Astrocyte (in vitro differentiated cells and primary cell): Measurements from ENCODE around the gene KRT13. TPM values are rescaled to one million over a fixed set of nuclear protein-coding genes. Genes with fewer than 3 reads are reported as not detected.

Experiments used
- DNase-seq: peaks from one replicate; pipeline ENCODE4 v3.0.0-alpha.2; 2010; ENCODE audit warnings: low read depth
- FAIRE-seq: peaks from 2 replicates; lab custom pipeline; 2011; peaks lifted over from hg19 to GRCh38; lab: Jason Lieb, UNC
- H2AFZ ChIP-seq: 2 replicates; pipeline ENCODE4 v1.6.0; 2012; ENCODE audit warnings: low read depth, low read length, inconsistent platforms
- H3K27ac ChIP-seq: 2 replicates; pipeline ENCODE4 v1.5.1; 2011; ENCODE audit warnings: low read depth, low read length, inconsistent platforms
- H3K27me3 ChIP-seq: 2 replicates; pipeline ENCODE4 v1.6.0; 2011; ENCODE audit warnings: low read length, inconsistent platforms; ENCODE audit not compliant: insufficient read depth
- H3K36me3 ChIP-seq: 2 replicates; pipeline ENCODE4 v1.5.1; 2011; ENCODE audit warnings: low read length, inconsistent platforms; ENCODE audit not compliant: insufficient read depth
- H3K4me1 ChIP-seq: 2 replicates; pipeline ENCODE4 v1.5.1; 2011; ENCODE audit warnings: low read length, inconsistent platforms; ENCODE audit not compliant: insufficient read depth
- H3K4me2 ChIP-seq: 2 replicates; pipeline ENCODE4 v1.6.0; 2012; ENCODE audit warnings: low read length, inconsistent platforms
- H3K4me3 ChIP-seq: 2 replicates; pipeline ENCODE4 v1.5.1; 2011; ENCODE audit warnings: low read depth, mild to moderate bottlenecking, low read length, inconsistent platforms; ENCODE audit not compliant: insufficient read depth
- H3K79me2 ChIP-seq: 2 replicates; pipeline ENCODE4 v1.6.0; 2012; ENCODE audit warnings: mild to moderate bottlenecking, low read length, inconsistent platforms; ENCODE audit not compliant: insufficient read depth
- H3K9ac ChIP-seq: 2 replicates; pipeline ENCODE4 v1.6.0; 2012; ENCODE audit warnings: mild to moderate bottlenecking, low read length, inconsistent platforms
- H3K9me3 ChIP-seq: 2 replicates; pipeline ENCODE4 v1.5.1; 2012; ENCODE audit warnings: low read depth, mild to moderate bottlenecking, low read length, inconsistent platforms; ENCODE audit not compliant: insufficient read depth
- H4K20me1 ChIP-seq: 2 replicates; pipeline ENCODE4 v1.6.0; 2012; ENCODE audit warnings: low read length, inconsistent platforms; ENCODE audit not compliant: insufficient read depth
- H3K27ac Mint-ChIP-seq: one replicate; pipeline ENCODE4 v1.8.0; 2021; ENCODE audit warnings: mild to moderate bottlenecking, mixed read lengths; ENCODE audit not compliant: unreplicated experiment
- H3K27me3 Mint-ChIP-seq: one replicate; pipeline ENCODE4 v1.8.0; 2021; ENCODE audit warnings: low read depth, mixed read lengths; ENCODE audit not compliant: unreplicated experiment
- H3K36me3 Mint-ChIP-seq: one replicate; pipeline ENCODE4 v1.8.0; 2021; ENCODE audit warnings: low read depth, mixed read lengths; ENCODE audit not compliant: unreplicated experiment
- H3K4me1 Mint-ChIP-seq: one replicate; pipeline ENCODE4 v1.8.0; 2021; ENCODE audit warnings: low read depth, mixed read lengths; ENCODE audit not compliant: unreplicated experiment
- H3K4me3 Mint-ChIP-seq: one replicate; pipeline ENCODE4 v1.8.0; 2021; ENCODE audit warnings: mild to moderate bottlenecking, moderate library complexity, mixed read lengths; ENCODE audit not compliant: unreplicated experiment
- H3K9me3 Mint-ChIP-seq: one replicate; pipeline ENCODE4 v1.8.0; 2021; ENCODE audit warnings: mild to moderate bottlenecking, mixed read lengths; ENCODE audit not compliant: unreplicated experiment
- CTCF ChIP-seq: IDR thresholded peaks from 2 replicates; pipeline ENCODE4 v1.5.1; 2011; ENCODE audit warnings: low read depth, mild to moderate bottlenecking, inconsistent platforms, low read length, moderate library complexity; ENCODE audit not compliant: insufficient read depth
- EZH2 ChIP-seq: IDR thresholded peaks from 2 replicates; pipeline ENCODE4 v1.6.1; 2012; ENCODE audit warnings: mild to moderate bottlenecking, low read length, inconsistent platforms; ENCODE audit not compliant: insufficient read depth
- total RNA-seq: library from RNA; stranded (reverse); gene quantifications from 2 replicates; pipeline ENCODE4 v1.2.1, GENCODE V29; 2021

KRT13 gene
- total RNA-seq, 1 donor from 2014 or later: not detected

- FAIRE-seq: no peak
- peaks cover 35% of the 10 kb centered on the region for H3K27me3 Mint-ChIP-seq
- no peak for DNase-seq
Measured at GRCh38 chr17:41462705-41463104, 42.7 kb downstream of the KRT13 start.

GRCh38 chr17:41457676-41458075, 47.7 kb downstream of the KRT13 start:
- Mint-ChIP-seq H3K27ac (no peak overlapping the region), H3K4me1 (no peaks in the 10 kb centered on the region), H3K9me3 (peaks cover 11% of the 10 kb centered on the region), H3K27me3 (peaks cover 58% of the 10 kb centered on the region), H3K4me3 (no peak overlapping the region), H3K36me3 (peaks cover 3% of the 10 kb centered on the region)
- DNase-seq (no peak), FAIRE-seq (no peak)
- Histone ChIP-seq H3K9me3 (no peaks in the 10 kb centered on the region), H3K4me1 (no peaks in the 10 kb centered on the region), H2AFZ (no peak overlapping the region), H3K27me3 (peaks cover 2% of the 10 kb centered on the region), H3K4me2 (no peak overlapping the region), H3K9ac (no peak overlapping the region), H4K20me1 (no peaks in the 10 kb centered on the region), H3K36me3 (no peaks in the 10 kb centered on the region), H3K27ac (no peak overlapping the region), H3K79me2 (no peaks in the 10 kb centered on the region), H3K4me3 (no peak overlapping the region)
- no peak for TF ChIP-seq CTCF
- no peak for TF ChIP-seq EZH2

More at GRCh38 chr17:41462705-41463104, 42.7 kb downstream of the KRT13 start:
- Histone ChIP-seq H3K9ac (no peak overlapping the region), H3K9me3 (no peaks in the 10 kb centered on the region), H3K27ac (no peak overlapping the region), H3K4me1 (peaks cover 11% of the 10 kb centered on the region), H3K79me2 (no peaks in the 10 kb centered on the region), H3K4me3 (no peak overlapping the region), H2AFZ (no peak overlapping the region), H3K4me2 (no peak overlapping the region), H3K36me3 (no peaks in the 10 kb centered on the region), H4K20me1 (no peaks in the 10 kb centered on the region), H3K27me3 (no peaks in the 10 kb centered on the region)
- TF ChIP-seq CTCF (no peak), EZH2 (no peak)
- Mint-ChIP-seq H3K4me1 (peaks cover 4% of the 10 kb centered on the region), H3K9me3 (peaks cover 4% of the 10 kb centered on the region), H3K36me3 (no peaks in the 10 kb centered on the region), H3K4me3 (no peak overlapping the region), H3K27ac (no peak overlapping the region)

GRCh38 chr17:41456204-41456603, 49.2 kb downstream of the KRT13 start:
- no peak overlapping the region for H3K27ac ChIP-seq
- peaks cover 7% of the 10 kb centered on the region for H3K9me3 ChIP-seq
- no peaks in the 10 kb centered on the region for H4K20me1 ChIP-seq
- H3K9me3 Mint-ChIP-seq: peaks cover 18% of the 10 kb centered on the region
- H3K4me1 ChIP-seq: no peaks in the 10 kb centered on the region
- H3K36me3 Mint-ChIP-seq: peaks cover 3% of the 10 kb centered on the region
- H3K4me1 Mint-ChIP-seq: no peaks in the 10 kb centered on the region
- peaks cover 2% of the 10 kb centered on the region for H3K27me3 ChIP-seq
- FAIRE-seq: no peak
- no peak overlapping the region for H2AFZ ChIP-seq
- DNase-seq: no peak
- H3K4me3 Mint-ChIP-seq: no peak overlapping the region
- TF ChIP-seq CTCF (no peak), EZH2 (no peak)
- H3K36me3 ChIP-seq: no peaks in the 10 kb centered on the region
- peaks cover 54% of the 10 kb centered on the region for H3K27me3 Mint-ChIP-seq
- no peaks in the 10 kb centered on the region for H3K79me2 ChIP-seq
- no peak overlapping the region for H3K4me2 ChIP-seq
- H3K9ac ChIP-seq: no peak overlapping the region
- no peak overlapping the region for H3K27ac Mint-ChIP-seq
- H3K4me3 ChIP-seq: no peak overlapping the region
